Adrenal gland (tissue), 5 donors: ENCODE results near the gene CFHR2.
"Not testable (repeated sequence)": the region's sequence is repeated elsewhere in the genome, so short reads cannot be mapped to it uniquely, and the experiment has no call there.

Source experiments
- CTCF ChIP-seq, 6 experiments: fragments of 450-650 bp in 4 of 6; fragments of 200-600 bp in 2 of 6; sonication (generic) in 1 of 6; IDR thresholded peaks; 1 replicate in 5 of 6; 2 replicates in 1 of 6; pipeline versions ENCODE4 v1.5.1 to v1.8.0; 2016 to 2021; ENCODE audit warnings: antibody characterized with exemption in 6 of 6, mild to moderate bottlenecking in 2 of 6, moderate library complexity in 1 of 6
- POLR2A ChIP-seq, 2 donors: fragments of 450-650 bp; IDR thresholded peaks; one replicate each; pipeline ENCODE4 v1.6.1; 2017; ENCODE audit warnings: antibody characterized with exemption in 2 of 2, mild to moderate bottlenecking in 2 of 2, moderate library complexity in 1 of 2
- donor health status: DM: no; HTN: no; CAD: no.

GRCh38 chr1:196941474-196941873 lies 2.1 kb upstream of the CFHR2 start:
- not testable (repeated sequence) for TF ChIP-seq CTCF, POLR2A (IDR thresholded peaks at IDR 0.05)
